ENCODE measurements around the gene CADPS2. TPM values are rescaled to one million over a fixed set of nuclear protein-coding genes. Genes with fewer than 3 reads are reported as not detected.

Gene CADPS2
- total and polyA plus RNA-seq, 2 of the 8 experiments (the other 6 are each of a cell fraction or from before 2014, with no cell fraction given) = 8.9 to 22.3 TPM

DNA sequence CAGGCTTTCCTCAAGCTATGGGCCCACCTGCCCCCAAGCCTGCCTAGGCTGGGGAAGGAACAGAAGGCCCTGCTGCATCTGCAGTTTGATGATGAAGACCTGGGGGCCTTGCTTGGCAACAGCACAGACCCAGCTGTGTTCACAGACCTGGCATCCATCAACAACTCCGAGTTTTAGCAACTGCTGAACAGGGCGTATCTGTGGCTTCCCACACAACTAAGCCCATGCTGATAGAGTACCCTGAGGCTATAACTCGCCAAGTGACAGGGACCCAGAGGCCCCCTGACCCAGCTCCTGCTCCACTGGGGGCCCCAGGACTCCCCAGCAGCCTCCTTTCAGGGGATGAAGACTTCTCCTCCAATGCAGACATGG, 36.3 kb downstream of the CADPS2 start:
- no peaks in the 10 kb centered on the region for H3K23me2 ChIP-seq (ENCODE audit: low read depth, low read length)
- H2BK5ac ChIP-seq (ENCODE audit: low read depth, low read length) = no peak overlapping the region
- H4K5ac ChIP-seq (ENCODE audit: insufficient read length, low read depth, low read length) = no peak overlapping the region
- no peaks in the 10 kb centered on the region for H3K36me3 ChIP-seq (ENCODE audit: control insufficient read depth in 2 of 4, insufficient read depth in 4 of 4, low read length in 3 of 4)
- H2AFZ ChIP-seq (ENCODE audit: low read length) = no peak overlapping the region
- no peak overlapping the region for H2AK5ac ChIP-seq (ENCODE audit: low read depth, low read length)
- H3K79me1 ChIP-seq (ENCODE audit: low read depth, low read length) = peaks cover 2% of the 10 kb centered on the region; the same call in 1 of the 2 replicates
- no peak for FAIRE-seq
- H3K18ac ChIP-seq (ENCODE audit: extremely low read depth, low read length) = no peak overlapping the region
- ChIA-PET CTCF (ENCODE audit: partially characterized antibody) (interaction anchor here (0.7 to 1.3 kb wide), 2 partner anchors 16 to 47 kb away, joined by 3 to 5 read pairs; no protein-coding TSS in a partner anchor), POLR2A (ENCODE audit: partially characterized antibody) (interaction anchor here (0.8 kb wide), 1 partner anchor 17 kb away, joined by 3 read pairs; no protein-coding TSS in a partner anchor)
- H2BK12ac ChIP-seq (ENCODE audit: low read depth, low read length) = no peak overlapping the region
- no peaks in the 10 kb centered on the region for H3K9me3 ChIP-seq (ENCODE audit: insufficient read depth in 2 of 2, low read depth in 1 of 2, low read length in 1 of 2)
- no peak overlapping the region for H3K56ac ChIP-seq (replicated peaks; ENCODE audit: insufficient read length, low read depth, low read length)
- no peaks in the 10 kb centered on the region for H3K27me3 ChIP-seq (replicated peaks in 1 of 4; ENCODE audit: control insufficient read depth in 3 of 4, extremely low read depth in 1 of 4, insufficient read depth in 3 of 4, low read length in 3 of 4)
- WGBS, 2 experiments (ENCODE audit: extremely low coverage in 1 of 2, insufficient coverage in 1 of 2, insufficient read length in 1 of 2, insufficient replicate concordance in 2 of 2, low coverage in 1 of 2, low lambda C conversion rate in 2 of 2, missing lambda C conversion rate in 1 of 2) = 93% methylated on average over 3 of the region's 3 CpGs; no CpG with 5 or more reads in 1 of the 2 experiments
- no peak overlapping the region for H3K9ac ChIP-seq (replicated peaks in 1 of 4; ENCODE audit: extremely low read depth in 1 of 4, low read depth in 3 of 4, low read length in 3 of 4)
- no peak overlapping the region for H2BK20ac ChIP-seq (ENCODE audit: low read length)
- DNase-seq (ENCODE audit: low read depth in 1 of 2, low spot score in 2 of 2) = no peak
- no peak overlapping the region for H3K23ac ChIP-seq (ENCODE audit: insufficient read length)
- no peak overlapping the region for H3K4ac ChIP-seq (replicated peaks; ENCODE audit: insufficient read length, low read depth, low read length)
- H2BK15ac ChIP-seq (ENCODE audit: low read length) = no peak overlapping the region
- no peak overlapping the region for H4K8ac ChIP-seq (ENCODE audit: extremely low read depth, insufficient read depth, low read length)
- no peak overlapping the region for H3K14ac ChIP-seq (ENCODE audit: insufficient read length)
- H3K4me3 ChIP-seq (ENCODE audit: extremely low read depth in 1 of 4, insufficient read depth in 2 of 4, low read depth in 3 of 4, low read length in 4 of 4) = no peak overlapping the region
- H3K27ac ChIP-seq (ENCODE audit: low read depth, low read length) = no peak overlapping the region
- H3K79me2 ChIP-seq (ENCODE audit: control insufficient read depth in 1 of 2, insufficient read depth in 2 of 2, low read length in 2 of 2) = no peaks in the 10 kb centered on the region; a peak in 1 of 4 replicates
- no peak overlapping the region for H3K4me2 ChIP-seq (ENCODE audit: insufficient read depth in 1 of 2, low read depth in 2 of 2, low read length in 2 of 2)
- H4K20me1 ChIP-seq (replicated peaks in 1 of 2; ENCODE audit: control insufficient read depth in 1 of 2, insufficient read depth in 2 of 2, low read length in 2 of 2) = peaks cover 0 to 1% of the 10 kb centered on the region in 2 experiments
- peaks cover 0 to 6% (median 2%) of the 10 kb centered on the region in 4 experiments; a peak in 2 of 7 replicates for H3K4me1 ChIP-seq (replicated peaks in 1 of 4; ENCODE audit: control insufficient read depth in 3 of 4, insufficient read depth in 4 of 4, low read length in 3 of 4)
- H2BK120ac ChIP-seq (replicated peaks; ENCODE audit: low read depth, low read length) = no peak overlapping the region
- TF ChIP-seq CBX5 (IDR thresholded peaks at IDR 0.05; ENCODE audit: low read depth, low read length) = no peak
- TF ChIP-seq, protein P1, sequence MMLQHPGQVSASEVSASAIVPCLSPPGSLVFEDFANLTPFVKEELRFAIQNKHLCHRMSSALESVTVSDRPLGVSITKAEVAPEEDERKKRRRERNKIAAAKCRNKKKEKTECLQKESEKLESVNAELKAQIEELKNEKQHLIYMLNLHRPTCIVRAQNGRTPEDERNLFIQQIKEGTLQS (IDR thresholded peaks at IDR 0.05; ENCODE audit: insufficient read depth, low read depth, low read length) = no peak
- no peak overlapping the region for H4K91ac ChIP-seq (replicated peaks; ENCODE audit: insufficient read length, low read length)

All from H1 (cell line).